Kasumi-1 (cell line): Measurements from ENCODE around the gene GNAL.
A peak's percentile ranks its signal among the peaks of the same experiment; 100 is the strongest.
"Not testable (repeated sequence)": the region's sequence is repeated elsewhere in the genome, so short reads cannot be mapped to it uniquely, and the experiment has no call there.

Experiments
- DNase-seq, 2 experiments: peaks; one replicate each; lab custom pipeline; 2025; lab: John Stamatoyannopoulos, UW

Gene GNAL

DNA sequence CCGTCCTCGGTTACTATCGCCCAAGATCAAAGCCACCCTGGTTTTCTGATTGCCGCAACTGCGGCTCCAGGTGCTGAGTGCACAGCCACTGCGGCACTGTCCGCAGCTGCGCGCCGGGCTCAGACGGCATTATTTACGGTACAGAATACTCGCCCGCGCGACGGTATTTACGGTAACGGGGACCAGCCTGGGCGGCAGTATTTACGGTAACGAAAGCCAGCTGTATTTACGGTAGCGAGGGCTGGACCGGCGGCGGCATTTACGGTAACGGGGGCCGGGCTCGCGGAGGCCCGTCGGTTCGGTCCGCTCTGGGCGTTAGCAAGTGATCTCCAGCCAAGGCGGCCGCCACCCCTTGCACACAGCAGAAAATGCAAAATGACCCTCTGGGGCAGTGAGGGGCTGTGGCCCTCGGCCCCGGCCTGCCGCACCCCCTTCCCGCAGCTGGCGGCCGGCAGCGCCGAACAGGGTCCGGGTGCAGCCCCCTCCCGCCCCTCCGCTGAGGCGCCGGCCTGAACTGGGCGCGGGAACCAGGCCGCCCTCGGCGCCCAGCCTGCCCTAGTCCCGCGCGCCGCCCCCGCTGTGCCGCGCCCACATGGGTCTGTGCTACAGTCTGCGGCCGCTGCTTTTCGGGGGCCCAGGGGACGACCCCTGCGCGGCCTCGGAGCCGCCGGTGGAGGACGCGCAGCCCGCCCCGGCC lies at the start of gene GNAL:
TSS of gene GNAL (plus strand) at position 293 of the 697 bp plus-strand sequence. CDS start at position 593, 300 bp downstream.
- peak; percentile 67 to 69 for DNase-seq

DNA sequence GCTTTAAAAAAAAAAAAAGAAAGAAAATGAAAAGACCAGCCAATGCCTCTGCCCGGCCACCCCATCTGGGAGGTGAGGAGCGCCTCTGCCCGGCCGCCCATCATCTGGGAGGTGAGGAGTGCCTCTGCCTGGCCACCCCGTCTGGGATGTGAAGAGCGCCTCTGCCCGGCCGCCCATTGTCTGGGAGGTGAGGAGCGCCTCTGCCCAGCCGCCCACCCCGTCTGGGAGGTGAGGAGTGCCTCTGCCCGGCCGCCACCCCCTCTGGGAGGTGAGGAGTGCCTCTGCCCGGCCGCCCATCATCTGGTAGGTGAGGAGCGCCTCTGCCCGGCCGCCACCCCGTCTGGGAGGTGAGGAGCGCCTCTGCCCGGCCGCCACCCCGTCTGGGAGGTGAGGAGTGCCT lies 41.8 kb upstream of the GNAL start:
- DNase-seq: not testable (repeated sequence)

DNA sequence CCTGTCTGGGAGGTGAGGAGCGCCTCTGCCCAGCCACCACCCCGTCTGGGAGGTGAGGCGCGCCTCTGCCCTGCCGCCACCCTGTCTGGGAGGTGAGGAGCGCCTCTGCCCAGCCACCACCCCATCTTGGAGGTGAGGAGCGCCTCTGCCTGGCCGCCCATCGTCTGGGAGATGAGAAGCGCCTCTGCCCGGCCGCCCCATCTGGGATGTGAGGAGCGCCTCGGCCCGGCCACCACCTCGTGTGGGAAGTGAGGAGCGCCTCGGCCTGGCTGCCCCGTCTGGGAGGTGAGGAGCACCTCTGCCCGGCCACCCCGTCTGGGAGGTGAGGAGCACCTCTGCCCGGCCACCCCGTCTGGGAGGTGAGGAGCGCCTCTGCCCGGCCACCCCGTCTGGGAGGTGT lies 41.3 kb upstream of the GNAL start:
- DNase-seq: not testable (repeated sequence)

DNA sequence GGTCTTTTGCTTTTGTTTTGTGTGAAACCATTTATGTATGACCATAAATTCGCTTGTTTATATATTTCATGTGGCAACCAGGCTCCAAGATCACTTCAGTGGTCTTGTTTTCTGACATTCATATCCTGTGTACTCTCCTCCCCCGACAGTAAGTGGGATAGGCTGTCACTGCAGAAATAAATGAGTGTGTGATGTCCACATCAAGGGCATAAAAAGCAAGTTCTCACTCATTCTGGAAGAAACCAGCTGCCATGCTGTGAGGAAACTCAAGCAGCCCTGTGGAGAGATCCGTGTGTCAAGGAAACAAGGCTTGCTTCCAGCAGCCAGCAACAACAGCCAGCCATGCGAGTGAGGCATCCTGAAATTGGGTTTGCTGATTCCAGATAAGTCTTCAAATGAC lies 39.2 kb upstream of the GNAL start:
- DNase-seq: no peak

DNA sequence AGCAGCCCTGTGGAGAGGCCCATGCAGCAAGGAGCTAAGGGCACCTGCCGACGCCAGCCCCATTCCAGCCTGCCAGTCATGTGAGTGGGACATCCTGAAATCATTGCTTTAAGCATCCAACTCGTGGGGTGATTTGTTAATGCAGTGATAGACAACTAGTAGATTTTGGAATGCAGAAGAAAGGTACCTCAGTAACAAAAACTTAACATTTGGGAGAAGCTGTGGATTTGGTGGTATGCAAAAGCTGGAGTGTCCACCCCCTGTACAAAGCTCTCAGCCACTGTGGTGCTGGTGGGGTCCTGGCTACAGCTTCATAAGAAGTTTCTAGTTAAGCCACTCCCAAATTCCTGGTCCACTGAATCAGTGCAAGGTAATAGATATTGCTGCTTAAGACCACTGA lies 37.2 kb upstream of the GNAL start:
- no peak for DNase-seq

DNA sequence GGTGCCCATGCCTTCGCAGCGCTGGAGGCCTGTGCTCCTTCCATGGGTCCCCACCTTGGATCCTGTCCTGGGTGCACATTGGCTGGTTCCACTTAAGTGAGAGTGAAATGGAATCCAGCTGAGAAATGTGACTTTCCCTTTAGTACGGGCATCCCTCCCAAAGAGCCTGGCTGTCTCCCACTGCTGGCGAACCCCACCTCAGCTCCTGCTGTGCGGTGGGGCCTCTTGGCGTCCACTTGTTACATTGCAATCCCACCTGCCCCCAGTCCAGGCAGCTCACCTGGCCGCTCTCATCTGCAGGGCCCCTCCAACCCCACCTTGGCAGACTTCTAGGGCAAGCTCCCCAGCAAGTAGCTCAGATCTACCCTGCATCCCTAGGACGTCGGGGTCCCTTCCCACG lies 35.5 kb upstream of the GNAL start:
- DNase-seq: no peak

DNA sequence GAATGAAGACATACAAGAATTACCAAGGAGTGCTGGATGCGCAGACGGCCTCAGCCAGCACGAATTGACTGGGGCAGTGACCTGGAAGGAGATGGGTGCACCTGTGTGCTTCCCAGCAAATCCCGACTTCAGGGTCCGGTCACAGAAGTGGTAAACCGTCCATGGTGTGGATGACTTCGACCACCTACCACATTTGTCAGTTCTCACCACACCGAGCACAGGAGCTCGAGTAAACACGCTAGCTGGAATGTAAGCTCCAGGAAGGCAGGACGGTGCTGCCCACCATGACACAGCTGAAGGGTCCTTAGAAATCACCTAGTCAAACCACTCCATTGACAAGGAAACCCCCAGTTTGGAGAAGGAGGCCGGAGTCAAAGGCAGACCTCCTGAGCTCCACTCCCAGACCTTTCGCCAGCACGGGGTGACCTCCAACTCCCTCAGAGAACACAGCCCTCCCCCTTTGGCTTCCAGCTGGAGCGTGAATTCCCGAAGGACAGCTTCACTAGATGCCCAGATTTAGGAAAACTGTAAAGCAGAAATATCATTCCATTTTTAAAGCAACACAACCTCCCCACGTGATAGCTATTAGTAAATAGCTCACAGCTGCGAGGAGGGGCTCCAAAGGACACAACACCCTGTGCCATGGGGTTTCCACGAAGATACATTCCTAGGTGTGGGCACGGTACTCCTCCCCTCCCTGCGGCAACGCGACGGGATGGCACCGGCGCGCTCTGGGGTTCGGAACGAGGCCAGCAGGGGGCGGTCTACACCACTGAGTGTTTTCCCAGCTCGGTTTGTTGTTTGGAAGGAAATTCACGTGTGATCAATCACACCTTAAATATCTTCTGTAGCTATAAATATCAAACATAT lies 34.1 kb upstream of the GNAL start:
- DNase-seq: peak; percentile 29 to 61

DNA sequence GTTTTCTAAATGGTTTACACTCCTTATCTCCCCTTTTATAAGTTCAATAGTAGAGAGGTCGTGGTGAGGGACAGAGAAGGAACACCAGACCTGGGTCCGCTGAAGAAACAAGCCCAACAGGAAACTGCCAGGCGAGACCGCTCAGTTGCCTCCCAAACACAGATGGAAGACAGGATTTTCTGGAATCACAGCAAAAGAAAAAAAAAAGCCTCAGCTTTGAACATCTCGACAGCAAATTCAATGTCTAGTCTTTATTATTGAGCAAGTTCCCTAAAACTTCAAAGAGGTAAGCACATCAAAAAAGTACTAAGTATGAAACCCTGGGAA lies 33.5 kb upstream of the GNAL start:
- no peak for DNase-seq

DNA sequence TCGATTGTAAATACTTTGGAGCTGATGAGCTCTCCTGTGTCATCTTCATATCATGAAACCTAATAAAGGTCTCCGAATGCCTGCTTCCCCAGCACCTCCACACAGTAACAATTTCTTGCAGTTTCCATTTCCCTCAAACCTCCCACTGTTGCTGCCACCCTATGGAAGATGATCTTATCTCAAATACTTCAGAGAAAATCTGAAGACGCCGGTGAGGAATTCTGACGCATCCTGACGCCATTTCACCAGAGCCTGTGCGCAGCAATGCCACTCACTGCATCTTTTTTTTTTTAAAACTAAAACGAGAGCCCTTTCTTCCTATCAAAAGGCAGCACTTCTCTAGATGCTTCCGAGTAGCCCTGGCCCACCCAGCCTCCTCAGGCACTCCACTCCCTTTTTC lies 31.9 kb upstream of the GNAL start:
- no peak for DNase-seq

DNA sequence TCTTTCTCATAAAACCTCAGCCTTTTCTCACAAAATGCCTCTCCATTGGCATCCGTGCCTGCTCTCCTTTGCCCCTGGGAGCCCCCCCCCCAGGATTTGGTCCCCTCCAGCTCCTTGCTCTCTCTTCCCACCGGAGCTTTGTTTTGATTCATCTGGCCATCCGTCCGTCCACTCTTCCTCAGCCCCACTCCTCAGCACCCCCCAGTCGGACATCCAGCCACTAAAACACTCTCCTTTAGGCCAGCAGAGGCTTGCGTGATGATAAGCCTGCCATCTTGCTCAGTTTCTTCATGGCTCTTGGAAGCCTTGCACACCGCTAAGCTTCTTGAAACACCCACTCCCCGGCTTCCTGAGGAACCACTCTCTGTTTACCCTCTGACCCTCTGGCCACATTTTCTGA lies 31.5 kb upstream of the GNAL start:
- DNase-seq: no peak

DNA sequence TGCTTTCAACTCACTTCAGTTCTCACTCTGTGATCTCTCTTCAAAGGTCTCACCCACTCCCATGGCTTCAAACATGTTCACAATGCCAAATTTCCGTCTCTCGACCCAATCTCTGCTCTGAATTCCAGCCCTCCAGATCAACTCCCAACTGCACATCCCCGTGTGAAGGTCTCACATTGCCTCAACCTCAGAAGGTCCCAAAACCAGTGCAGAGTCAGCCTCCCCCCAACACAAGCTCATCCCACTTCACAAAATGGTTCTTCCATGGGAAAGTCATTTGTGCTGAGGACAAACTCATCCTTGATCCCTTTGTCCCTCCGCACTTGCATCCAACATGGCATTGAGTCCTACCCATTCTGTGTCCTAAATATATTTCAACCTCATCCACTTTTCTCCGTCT lies 31.0 kb upstream of the GNAL start:
- no peak for DNase-seq

DNA sequence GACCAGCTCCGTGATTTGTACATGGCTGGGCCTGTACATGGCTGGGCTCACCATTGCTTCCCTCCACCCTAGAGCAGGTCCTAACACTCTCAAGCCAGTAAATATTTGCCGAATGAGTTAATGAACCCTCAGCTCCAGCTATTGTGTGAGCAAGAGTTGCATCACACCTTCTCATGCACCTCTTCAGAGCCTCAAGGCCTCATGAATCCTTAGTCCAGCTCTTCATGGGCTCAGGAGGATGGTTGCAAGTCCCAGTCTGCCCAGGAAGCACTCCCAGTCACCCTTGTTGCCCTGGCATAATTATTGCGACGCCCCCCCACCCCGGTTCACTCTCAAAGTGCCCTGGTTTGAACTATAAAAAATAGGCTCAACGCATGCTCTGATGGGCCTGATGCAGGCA lies 30.1 kb upstream of the GNAL start:
- no peak for DNase-seq

DNA sequence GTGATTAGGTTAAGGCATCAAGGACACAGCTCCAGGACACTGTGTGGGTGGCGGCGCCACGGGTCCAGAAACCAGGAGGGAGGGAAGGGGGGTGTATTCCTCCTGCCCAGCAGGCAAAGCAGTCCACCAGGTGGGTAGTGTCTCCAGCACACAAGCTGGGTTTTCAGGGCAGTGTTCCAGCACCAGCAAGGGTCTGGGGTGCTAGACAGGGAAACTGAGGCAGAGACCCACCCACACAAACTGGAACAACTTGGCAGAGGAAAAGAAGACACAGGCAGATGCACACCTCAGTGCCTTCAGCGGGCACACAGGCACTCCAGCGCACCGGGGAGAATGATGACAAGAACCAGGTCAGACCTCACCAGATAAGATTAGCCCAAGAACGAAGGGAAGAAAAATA lies 28.4 kb upstream of the GNAL start:
- DNase-seq: no peak

DNA sequence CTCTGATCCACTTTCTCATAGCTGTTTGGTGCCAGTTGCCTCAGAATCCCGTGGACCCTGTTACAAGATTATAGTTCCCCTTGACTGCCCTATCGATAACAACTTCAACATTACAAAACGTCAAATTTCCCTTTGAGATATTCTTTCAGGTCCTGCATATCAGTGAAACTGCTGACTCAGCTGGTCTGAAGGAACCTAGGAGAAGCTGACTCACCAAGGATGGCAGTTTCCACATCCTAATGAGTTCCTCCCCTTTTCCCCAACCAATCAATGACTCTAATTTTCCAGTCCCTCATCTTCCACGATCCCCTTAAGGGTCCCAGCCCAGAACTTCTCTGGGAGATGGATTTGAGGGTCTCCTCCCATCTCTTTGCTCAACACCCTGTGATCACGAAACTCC lies 27.6 kb upstream of the GNAL start:
- DNase-seq: no peak

DNA sequence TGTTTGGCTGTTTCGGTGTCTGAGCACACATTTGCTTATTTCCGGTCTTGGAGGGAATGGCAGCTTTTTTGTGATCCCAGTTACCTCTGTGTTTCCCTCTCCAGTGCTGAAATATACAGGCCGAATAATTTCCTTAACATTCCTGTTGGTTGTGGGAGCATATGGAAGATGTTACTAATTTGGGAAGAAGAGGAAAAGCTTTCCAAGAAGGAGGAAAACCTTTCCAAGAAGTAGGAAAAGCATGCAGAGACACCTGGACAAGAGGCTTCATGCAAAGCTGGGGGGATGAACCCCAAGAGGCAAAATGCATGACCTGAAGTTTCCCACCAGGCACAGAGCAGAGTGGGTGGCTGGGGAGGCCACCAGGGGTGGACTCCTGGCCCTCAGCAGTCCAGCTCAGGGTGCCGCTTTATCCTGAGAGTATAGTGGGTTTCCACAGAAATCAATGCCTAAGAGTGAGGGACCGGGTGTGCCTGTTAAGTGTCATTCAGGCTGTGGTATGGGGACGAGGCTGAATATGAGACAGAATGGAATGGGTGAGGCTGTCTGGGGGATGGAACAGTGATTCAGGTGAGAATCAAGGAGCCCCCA lies 25.5 kb upstream of the GNAL start:
- DNase-seq: no peak

DNA sequence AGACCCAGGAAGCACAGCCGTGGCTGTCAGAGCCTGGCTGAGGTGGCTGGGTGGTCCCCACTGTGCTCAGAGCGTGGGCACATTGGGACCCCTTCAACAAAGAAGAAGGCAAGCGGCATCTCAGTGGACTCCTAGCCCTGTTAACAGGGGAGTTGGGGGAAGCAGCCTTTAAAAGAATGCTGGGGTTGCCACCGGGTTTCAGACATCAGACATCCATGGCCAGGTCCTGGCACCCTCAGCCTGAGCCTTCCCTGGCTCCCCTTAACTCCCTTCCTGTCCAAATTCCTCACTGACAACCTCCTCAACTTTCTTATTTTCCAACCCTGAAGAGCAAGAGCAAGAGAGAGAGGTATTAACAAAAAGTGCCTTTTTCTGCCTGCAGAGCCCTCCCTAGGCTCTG lies 24.8 kb upstream of the GNAL start:
- DNase-seq: no peak

DNA sequence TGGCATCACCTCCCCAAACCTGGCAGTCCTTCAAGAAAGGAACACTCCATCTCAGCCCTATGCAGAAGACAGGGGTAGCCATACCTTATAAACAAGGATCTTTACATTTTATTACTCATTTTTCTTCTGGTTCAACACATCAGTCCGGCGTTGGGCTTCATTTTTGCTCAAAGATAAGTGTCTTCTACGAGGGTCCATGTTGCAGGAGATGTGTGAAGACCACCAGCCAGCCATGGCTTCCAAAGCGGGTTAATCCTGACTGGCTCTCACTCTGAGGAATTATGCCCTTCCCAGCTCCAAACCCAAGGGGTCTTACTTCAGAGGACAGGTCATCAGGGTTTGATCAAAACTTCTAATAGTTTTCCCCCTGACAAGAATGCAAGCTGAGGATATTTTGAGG lies 23.9 kb upstream of the GNAL start:
- DNase-seq: no peak

DNA sequence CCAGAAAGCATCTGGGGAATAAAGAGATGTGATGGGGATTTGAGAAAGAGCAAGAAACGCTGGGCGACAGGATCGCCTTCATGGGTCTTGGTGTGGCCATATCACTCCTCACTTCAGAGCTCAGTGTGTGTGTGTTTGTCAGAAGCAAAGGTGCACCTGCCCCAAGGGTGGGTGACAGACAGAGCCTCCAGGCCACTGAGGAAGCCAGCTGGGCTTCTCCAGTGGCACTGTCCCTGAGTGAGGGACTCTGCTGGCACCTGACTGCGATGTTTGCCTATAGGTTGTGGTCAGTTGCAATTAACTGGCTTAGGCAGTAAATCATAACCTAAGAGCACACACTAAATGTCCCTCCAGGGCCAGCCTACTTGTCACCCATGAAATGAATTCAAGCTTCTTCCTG lies 23.5 kb upstream of the GNAL start:
- DNase-seq: no peak

DNA sequence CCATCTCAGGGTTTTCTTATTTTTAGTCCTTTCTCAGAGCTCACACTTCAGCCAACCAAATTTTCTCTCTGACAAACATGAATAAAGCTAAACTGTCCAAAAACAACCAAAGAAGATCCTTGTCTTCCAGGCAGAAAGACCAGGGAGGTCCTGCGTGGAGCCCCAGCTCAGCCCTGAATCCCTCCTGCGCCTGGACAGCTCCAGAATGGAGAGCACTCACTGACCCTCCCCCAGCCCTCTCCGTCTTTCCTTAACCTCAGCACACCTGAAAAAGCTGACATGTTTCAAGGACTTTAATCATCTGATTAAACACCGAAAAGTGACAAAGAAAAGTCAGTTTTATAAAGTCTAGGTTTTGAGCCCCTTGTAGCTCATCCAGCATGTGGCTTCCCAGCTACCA lies 22.9 kb upstream of the GNAL start:
- no peak for DNase-seq

DNA sequence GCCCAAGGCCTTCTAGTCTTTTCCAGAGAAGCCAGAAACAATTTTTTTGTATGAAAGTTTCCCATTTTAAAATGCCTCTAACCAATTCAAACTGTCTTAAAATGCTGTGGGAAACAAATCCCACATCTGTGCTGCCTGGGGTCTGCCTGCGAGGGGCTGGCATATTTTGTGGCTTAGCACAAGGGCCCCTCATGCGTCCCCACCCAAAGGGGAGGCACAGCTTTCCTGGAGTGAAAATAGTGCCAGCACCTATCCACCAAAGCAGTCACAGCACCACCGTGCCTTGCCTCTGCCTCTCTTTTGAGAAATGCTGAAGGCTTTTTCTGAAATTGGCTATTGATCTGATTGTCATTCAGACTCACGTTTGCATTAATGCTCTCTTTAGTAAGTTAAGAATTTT lies 22.2 kb upstream of the GNAL start:
- no peak for DNase-seq

DNA sequence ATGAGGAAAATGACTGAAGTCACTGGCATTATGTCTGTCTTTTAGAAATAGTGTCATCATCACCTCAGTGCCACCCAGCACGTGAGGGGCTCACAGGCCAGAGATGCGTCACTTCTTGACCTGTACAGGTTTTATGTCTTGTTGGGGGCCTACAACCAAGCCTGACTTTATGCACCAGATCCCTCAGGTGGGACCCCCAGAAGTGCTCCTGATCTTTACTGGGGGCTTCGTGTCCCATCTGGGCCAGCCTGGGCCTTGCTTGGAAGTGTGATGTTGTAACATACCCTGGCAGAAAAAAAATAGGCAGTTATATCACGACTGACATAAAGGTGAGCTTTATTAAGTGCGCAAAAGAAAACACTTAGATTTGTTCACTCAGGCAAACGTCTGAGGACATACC lies 21.5 kb upstream of the GNAL start:
- no peak for DNase-seq

DNA sequence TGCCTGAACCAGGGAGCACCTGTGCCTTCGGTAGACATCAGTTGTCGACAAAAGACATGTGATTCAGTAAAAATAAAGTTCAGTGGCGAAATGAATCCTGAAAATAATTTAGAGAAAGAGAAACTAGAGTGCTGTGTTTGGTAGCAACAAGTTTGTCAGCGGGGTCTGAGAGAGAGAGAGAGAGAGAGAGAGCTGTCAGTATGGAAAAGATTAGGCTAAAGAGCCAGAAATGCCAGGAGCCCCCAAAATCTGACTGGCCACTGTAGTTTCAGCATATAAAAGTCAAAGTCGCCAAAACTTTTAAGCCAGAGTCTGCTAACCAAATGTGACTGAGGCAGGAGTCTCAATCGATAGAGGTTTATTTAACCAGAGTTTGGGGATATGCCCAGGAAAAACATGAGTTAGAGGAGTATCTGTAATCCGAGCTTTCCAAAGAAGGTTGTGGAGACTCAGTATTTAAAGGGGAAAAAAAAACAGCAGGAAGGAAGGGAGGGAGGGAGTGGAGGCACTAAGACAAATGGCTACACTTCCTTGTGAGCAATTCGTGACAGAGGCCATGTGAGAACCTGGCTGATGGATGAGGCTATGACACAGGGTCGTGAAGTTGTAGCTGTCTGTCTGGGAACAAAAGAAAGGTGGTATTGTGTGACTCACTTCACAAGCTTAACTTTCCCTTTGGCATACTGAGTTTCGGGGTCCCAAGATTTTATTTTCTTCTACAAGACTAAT lies 20.5 kb upstream of the GNAL start:
- no peak for DNase-seq
